ENCODE measurements around the gene LAMA2. TPM values are rescaled to one million over a fixed set of nuclear protein-coding genes. Genes with fewer than 3 reads are reported as not detected.

The LAMA2 gene
- total and polyA plus RNA-seq, 2 experiments from 2014 or later: 11.1 to 57.5 TPM

- no peak for DNase-seq (ENCODE audit: low spot score)
- H3K9me2 ChIP-seq (replicated peaks; ENCODE audit: insufficient read depth): no peaks in the 10 kb centered on the region
- H3K79me2 ChIP-seq: no peaks in the 10 kb centered on the region
- no peak overlapping the region for H3K4me2 ChIP-seq
- no peaks in the 10 kb centered on the region for H3K27me3 ChIP-seq
- H4K20me1 ChIP-seq (ENCODE audit: insufficient read depth, poor library complexity, severe bottlenecking): no peaks in the 10 kb centered on the region
- TF ChIP-seq EZH2phosphoT487 (IDR thresholded peaks at IDR 0.05; ENCODE audit: low read depth, severe bottlenecking, unreplicated experiment): no peak
- no peak for TF ChIP-seq CTCF (IDR thresholded peaks at IDR 0.05; ENCODE audit: poor library complexity)
- TF ChIP-seq EZH2 (IDR thresholded peaks at IDR 0.05; ENCODE audit: borderline replicate concordance): no peak
- 61% methylated on average over 3 of the region's 3 CpGs for WGBS (ENCODE audit: low lambda C conversion rate, missing lambda C conversion rate)
- H2AFZ ChIP-seq: no peak overlapping the region
- no peaks in the 10 kb centered on the region for H3K36me3 ChIP-seq (replicated peaks; ENCODE audit: insufficient read depth, low read depth)
- H3K27ac ChIP-seq: peak overlapping the region; percentile 6
- no peak overlapping the region for H3K4me3 ChIP-seq
- no peaks in the 10 kb centered on the region for H3K9me3 ChIP-seq (ENCODE audit: low read depth)
- peaks cover under 1% of the 10 kb centered on the region for H3K4me1 ChIP-seq (ENCODE audit: insufficient read depth)
Observed at GRCh38 chr6:129513471-129513870, 630.5 kb downstream of the LAMA2 start.

GRCh38 chr6:129515004-129515403 lies 632.1 kb downstream of the LAMA2 start:
- H3K9me2 ChIP-seq (replicated peaks; ENCODE audit: insufficient read depth): no peaks in the 10 kb centered on the region
- no peak overlapping the region for H3K4me3 ChIP-seq
- TF ChIP-seq EZH2phosphoT487 (IDR thresholded peaks at IDR 0.05; ENCODE audit: low read depth, severe bottlenecking, unreplicated experiment): peak; percentile 67
- no peak for TF ChIP-seq CTCF (IDR thresholded peaks at IDR 0.05; ENCODE audit: poor library complexity)
- no peaks in the 10 kb centered on the region for H3K9me3 ChIP-seq (ENCODE audit: low read depth)
- H2AFZ ChIP-seq: no peak overlapping the region
- peak overlapping the region; percentile 7 for H3K27ac ChIP-seq
- H3K4me2 ChIP-seq: no peak overlapping the region
- H3K4me1 ChIP-seq (ENCODE audit: insufficient read depth): no peaks in the 10 kb centered on the region
- no peaks in the 10 kb centered on the region for H4K20me1 ChIP-seq (ENCODE audit: insufficient read depth, poor library complexity, severe bottlenecking)
- H3K36me3 ChIP-seq (replicated peaks; ENCODE audit: insufficient read depth, low read depth): no peaks in the 10 kb centered on the region
- 64% methylated on average over 2 of the region's 2 CpGs for WGBS (ENCODE audit: low lambda C conversion rate, missing lambda C conversion rate)
- no peaks in the 10 kb centered on the region for H3K27me3 ChIP-seq
- no peak for DNase-seq (ENCODE audit: low spot score)
- H3K79me2 ChIP-seq: no peaks in the 10 kb centered on the region

DNA sequence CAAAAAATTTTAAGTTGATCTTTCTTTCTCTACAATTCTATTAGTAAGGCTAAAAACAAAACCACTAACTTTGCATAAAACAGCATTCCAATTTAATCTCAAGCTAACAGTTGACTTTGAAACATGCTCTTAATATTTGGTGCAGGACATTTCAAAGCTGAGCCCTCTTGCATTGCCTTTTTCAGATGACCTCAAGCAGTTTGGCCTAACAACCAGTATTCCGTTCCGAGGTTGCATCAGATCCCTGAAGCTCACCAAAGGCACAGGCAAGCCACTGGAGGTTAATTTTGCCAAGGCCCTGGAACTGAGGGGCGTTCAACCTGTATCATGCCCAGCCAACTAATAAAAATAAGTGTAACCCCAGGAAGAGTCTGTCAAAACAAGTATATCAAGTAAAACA lies 633.1 kb downstream of the LAMA2 start:
- no peak overlapping the region for H3K4me2 ChIP-seq
- no peak for DNase-seq (ENCODE audit: low spot score)
- TF ChIP-seq EZH2phosphoT487 (IDR thresholded peaks at IDR 0.05; ENCODE audit: low read depth, severe bottlenecking, unreplicated experiment) (no peak), CTCF (IDR thresholded peaks at IDR 0.05; ENCODE audit: poor library complexity) (no peak), EZH2 (IDR thresholded peaks at IDR 0.05; ENCODE audit: borderline replicate concordance) (no peak)
- whole genome bisulfite sequencing (ENCODE audit: low lambda C conversion rate, missing lambda C conversion rate): 86% methylated on average over 3 of the region's 3 CpGs
- no peaks in the 10 kb centered on the region for H3K79me2 ChIP-seq
- no peaks in the 10 kb centered on the region for H3K4me1 ChIP-seq (ENCODE audit: insufficient read depth)
- H3K27me3 ChIP-seq: no peaks in the 10 kb centered on the region
- no peaks in the 10 kb centered on the region for H3K9me2 ChIP-seq (replicated peaks; ENCODE audit: insufficient read depth)
- peak overlapping the region; percentile 7 for H3K27ac ChIP-seq
- no peak overlapping the region for H3K4me3 ChIP-seq
- H3K36me3 ChIP-seq (replicated peaks; ENCODE audit: insufficient read depth, low read depth): no peaks in the 10 kb centered on the region
- H3K9me3 ChIP-seq (ENCODE audit: low read depth): no peaks in the 10 kb centered on the region
- no peak overlapping the region for H2AFZ ChIP-seq
- H4K20me1 ChIP-seq (ENCODE audit: insufficient read depth, poor library complexity, severe bottlenecking): no peaks in the 10 kb centered on the region

GRCh38 chr6:129516787-129517186 lies 633.8 kb downstream of the LAMA2 start:
- H3K36me3 ChIP-seq (replicated peaks; ENCODE audit: insufficient read depth, low read depth): no peaks in the 10 kb centered on the region

More at GRCh38 chr6:129516787-129517186, 633.8 kb downstream of the LAMA2 start:
- Histone ChIP-seq H2AFZ (no peak overlapping the region), H3K9me3 (ENCODE audit: low read depth) (no peaks in the 10 kb centered on the region), H3K4me2 (no peak overlapping the region), H3K27me3 (no peaks in the 10 kb centered on the region), H3K9me2 (replicated peaks; ENCODE audit: insufficient read depth) (no peaks in the 10 kb centered on the region), H3K4me3 (no peak overlapping the region), H4K20me1 (ENCODE audit: insufficient read depth, poor library complexity, severe bottlenecking) (no peaks in the 10 kb centered on the region), H3K27ac (no peak overlapping the region), H3K79me2 (no peaks in the 10 kb centered on the region), H3K4me1 (ENCODE audit: insufficient read depth) (no peaks in the 10 kb centered on the region)
- TF ChIP-seq EZH2 (IDR thresholded peaks at IDR 0.05; ENCODE audit: borderline replicate concordance): no peak
- no peak for TF ChIP-seq CTCF (IDR thresholded peaks at IDR 0.05; ENCODE audit: poor library complexity)
- no peak for TF ChIP-seq EZH2phosphoT487 (IDR thresholded peaks at IDR 0.05; ENCODE audit: low read depth, severe bottlenecking, unreplicated experiment)
- 63% methylated on average over 1 of the region's 1 CpG for WGBS (ENCODE audit: low lambda C conversion rate, missing lambda C conversion rate)
- no peak for DNase-seq (ENCODE audit: low spot score)
